Limb (tissue), 2 donors: ENCODE data around the gene ZNF428.
"Not testable (repeated sequence)": the region's sequence is repeated elsewhere in the genome, so short reads cannot be mapped to it uniquely, and the experiment has no call there.

Experiments used
- DNase-seq, 2 donors: peaks; one replicate each; pipeline ENCODE4 v3.0.0-alpha.2; 2016; ENCODE audit errors: extremely low spot score in 2 of 2

ZNF428 gene

DNA sequence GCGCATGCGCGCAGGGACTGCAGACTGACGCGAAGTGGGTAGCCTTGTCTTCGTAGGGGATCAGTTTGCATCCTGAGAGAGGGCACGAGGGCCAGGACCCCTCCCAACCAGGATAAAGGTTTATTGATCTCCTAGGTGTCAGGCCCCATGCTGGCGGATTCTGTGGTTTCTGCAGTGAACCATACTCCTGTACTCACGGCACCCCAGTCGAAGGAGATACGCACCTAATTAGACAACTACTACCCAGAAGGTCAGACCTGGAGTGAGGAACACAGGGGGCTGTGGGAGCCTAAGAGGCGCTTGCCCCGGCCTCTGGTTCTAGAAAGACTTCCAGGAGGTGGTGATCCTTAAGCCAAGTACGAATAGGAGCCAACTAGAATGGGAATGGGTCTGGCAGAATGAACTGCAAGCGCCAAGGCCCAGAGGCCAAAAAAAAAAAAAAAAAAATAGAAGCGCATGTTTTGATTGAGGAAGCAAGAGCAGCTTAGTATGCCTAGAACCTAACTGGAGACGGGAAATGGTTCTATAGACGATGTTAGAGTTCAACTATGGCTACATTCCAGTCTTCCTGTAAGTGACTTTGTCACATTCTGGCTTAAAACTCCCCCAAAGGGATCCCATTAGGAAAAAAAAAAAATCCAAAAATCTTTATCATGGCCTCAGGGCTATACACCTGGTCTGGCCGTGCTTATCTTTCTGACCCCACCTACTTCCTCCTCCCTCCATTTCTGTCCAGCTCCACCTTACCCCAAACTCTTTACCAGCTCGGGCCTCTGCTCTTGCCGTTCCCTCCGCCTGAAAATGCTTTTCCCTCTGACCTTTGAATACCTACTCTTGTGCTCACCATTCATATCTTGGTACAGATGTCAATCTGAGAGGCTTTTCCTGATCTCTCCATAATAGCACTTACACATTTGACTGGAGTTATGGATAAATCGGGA lies 902 bp upstream of the ZNF428 start:
- no peak for DNase-seq

DNA sequence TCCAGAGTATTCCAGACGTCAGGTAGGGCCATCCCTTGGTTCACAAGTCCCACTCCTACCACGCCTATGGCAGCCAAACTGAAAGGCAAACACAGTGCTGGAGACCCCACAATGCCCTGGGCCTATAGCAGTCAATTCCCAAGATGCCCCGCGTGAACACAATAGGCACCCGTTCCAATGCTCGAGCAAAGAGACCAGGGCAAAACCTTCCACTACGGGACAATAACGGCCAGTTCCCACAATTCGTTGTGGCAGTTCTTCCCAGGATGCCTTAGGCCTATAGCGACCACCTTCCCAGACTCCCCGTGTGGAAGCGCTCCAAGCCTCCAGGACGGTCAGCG lies 538 bp downstream of the ZNF428 start:
- peak in 1 of 2 donors; percentile 42 for DNase-seq

DNA sequence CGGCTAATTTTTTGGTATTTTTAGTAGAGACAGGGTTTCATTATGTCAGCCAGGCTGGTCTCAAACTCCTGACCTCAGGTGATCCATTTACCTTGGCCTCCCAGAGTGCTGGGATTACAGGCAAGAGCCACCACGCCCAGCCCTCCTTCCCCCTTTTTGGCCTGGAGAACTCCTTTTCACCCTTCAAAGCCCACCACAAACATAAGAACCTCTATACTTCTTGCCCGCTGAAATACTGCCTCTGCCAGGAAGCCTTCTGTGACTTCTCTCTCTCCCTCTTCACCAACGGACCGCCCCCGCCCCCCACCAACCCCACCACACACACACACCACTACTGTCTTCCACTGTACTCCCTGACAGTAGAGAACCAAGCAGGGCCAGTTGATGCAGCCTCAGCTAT lies 2.5 kb downstream of the ZNF428 start:
- no peak for DNase-seq

DNA sequence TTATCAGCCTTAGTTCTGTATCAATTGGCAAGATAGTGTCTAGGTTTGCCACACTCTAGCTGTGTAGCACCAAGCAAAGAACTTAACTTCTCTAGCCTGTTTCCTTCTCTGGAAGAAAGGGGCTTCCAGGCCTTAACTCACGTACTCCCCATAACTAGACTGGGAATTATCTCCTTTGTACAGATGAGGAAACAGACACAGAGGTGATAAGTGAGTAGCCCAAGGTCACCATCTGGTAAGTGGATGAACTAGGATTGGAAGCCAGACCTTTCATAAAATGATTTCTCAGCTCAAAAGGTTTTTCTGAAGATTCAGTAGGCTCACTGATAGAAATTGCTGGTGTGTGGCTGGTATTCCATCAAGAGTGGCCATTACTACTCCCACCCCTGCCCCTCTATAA lies 3.1 kb downstream of the ZNF428 start:
- DNase-seq, result no peak

DNA sequence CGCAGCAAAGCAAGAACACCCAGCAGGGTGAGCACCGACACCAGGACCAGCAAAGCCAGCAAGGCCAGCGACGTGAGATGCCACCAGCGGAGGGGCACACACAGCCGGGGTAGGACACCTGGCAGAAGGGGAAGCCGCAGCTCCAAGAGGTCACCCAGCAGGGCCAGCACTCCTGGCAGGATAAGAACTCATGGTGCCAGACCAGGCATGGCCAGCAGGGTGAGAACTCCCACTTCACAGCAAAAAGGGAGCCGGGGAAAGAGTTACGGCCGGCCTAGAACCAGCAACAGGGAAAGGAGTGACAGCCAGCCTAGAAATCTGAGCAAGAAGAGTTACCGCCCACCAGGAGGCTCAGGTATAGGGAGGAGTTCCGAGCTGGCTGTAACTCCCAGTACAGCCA lies 7.1 kb downstream of the ZNF428 start:
- no peak for DNase-seq

DNA sequence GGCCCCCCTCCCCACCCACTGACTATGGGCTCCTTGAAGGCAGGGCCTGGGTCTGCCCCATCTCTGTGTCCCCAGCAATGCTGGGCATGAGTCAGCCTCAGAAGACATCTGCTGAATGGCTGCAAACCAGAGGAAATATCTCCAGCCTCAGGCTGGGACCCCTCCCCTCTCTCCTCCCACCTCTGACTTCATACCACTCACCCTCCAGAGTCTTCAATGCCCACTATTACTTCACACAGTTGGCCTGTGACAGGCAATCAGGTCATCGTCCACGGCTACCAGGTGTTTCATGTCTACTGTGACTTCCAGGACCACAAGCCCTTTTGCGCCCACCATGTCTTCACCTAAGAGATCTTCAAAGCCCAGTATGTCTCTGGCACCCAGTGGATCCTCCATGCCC lies 7.6 kb downstream of the ZNF428 start, which contains the start of gene SRRM5:
Gene SRRM5, plus strand, starts transcription at position 301 of the 400 bp plus-strand sequence. Its CDS starts 34 bp downstream, at position 335.
- no peak for DNase-seq

DNA sequence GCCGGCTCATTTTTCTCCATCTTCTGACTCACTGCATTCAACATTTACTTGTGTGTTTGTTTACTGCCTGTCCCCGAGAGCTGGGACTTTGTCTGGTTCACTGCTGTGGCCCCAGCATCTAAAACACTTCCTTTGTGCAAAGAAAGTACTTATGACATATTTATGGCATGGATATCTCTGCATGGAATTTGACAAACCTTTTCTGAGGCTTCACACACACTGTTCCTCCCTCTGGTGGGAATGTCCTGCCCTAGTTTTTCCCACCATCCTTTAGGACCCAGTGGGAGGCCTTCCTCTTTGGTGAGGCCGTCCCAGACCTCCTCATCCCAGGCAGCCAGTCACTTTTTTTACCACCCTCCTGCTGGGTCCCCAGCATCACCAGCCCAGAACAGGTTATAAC lies 8.9 kb downstream of the ZNF428 start:
- DNase-seq, result no peak

DNA sequence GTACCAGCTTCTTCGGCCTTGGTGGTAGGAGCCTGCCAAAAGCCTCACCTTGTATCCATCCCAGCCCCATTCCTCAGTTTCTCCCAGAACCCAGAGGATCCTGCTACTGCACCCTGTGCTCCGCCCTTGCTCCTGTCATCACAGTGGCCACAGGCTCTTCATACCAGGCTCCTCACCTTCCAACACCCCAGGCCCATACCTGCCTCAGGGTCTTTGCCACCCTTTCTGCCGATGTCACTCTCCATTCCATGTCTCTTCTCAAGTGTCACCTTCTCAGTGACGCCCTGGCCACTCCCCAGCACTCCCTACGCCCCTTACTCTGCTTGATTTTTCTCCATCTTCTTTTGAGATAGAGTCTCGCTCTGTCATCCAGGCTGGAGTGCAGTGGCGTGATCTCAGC lies 9.6 kb downstream of the ZNF428 start:
- no peak for DNase-seq

DNA sequence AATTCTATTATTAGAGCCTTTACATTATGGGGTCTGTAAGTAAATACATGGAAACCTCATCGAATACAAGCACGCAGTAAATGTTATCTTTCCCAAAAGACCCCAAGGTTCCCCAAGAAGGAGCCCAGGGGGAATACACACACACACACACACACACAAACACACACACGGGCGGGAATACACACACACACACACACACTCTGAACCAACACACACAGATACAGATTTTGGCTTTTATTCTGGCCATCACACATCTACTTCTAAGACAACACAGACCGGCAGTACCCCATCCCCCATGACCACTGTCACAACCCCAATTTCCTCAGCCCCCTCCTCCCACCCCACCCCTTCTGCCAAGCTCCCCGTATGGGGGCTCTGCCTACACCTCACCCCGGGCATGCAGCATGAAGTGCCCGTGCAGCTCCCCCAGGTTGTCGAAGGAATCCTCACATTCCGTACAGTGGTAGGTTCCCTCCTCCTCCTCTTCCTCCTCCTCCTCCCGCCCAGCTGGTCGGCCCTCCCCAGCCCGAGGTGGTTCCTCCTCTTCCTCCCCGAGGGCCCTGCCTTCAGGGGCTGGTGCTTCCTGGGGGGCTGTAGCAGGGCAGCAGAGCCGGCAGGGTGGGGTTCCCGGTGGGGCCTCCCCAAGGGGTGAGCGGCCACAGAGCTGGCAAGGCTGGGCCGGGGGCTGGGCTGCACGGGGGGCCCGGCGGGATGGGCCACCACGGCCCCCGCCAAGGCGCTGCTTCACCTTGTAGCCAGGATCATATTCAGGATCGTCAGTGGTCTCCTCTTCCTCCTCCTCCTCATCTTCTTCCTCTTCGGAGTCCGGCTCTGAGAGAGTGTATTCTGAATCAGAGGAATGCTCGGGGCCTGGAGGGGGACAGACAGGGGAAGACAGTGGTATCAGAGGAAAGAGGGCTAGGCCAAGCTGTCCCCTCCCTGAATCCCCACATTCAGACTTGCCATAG lies 11.9 kb downstream of the ZNF428 start:
- DNase-seq, result no peak

DNA sequence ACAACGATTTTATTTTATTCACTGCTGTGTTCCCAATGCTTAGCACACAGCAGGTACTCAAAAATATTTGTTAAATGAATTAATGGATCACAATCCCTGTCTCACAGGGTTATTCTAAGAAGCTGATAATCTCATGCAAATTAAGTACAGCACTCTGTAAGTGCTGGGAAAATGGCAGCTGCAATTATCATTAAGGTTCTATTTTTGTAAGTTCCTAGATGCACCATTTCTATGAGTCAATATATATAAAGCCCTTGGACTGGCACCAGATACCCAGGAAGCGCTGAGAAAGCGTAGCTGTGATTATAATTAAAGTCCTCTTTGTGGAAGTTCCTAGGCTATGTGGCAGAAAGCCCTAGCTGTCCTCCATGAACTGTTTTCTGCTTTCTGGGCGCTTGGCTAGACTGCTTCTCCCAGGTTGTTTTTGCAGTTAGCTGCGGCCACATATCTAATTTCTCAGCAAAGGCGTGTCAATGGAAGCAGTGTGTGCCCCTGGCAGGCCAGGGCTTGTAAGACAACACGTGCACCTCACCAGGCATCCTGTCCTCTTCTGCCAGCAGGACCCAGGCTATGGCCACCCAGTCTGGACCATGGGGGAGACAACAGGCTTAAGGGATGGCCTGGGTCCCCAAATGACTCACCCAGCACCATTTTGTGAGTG lies 12.7 kb downstream of the ZNF428 start:
- DNase-seq, result no peak

DNA sequence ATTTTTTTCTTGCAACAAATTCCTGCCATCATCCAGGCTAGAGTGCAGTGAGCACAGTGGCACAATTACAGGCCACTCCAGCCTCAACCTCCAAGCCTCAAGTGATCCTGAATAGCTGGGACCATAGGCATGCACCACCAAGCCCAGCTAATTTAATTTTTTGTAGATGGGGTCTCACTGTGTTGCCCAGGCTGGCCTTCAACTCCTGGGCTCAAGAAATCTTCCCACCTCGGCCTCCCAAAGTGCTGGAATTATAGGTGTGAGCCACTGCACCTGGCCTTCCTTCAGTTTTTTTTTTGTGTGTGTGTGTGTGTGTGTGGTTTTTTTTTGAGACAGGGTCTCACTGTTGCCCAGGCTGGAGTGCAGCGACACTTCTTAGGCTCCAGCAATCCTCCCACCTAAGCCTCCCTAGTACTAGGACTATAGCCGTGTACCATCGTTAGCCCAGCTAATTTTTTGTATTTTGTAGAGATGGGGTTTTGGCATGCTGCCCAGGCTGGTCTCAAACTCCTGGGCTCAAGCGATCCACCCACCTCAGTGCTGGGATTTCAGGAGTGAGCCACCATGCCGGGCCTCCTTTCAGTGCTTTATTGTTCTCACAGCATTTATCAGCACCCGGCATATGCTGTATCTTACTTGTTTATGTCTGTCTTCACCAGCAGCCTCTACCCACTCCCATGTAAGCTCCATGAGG lies 13.4 kb downstream of the ZNF428 start:
- no peak for DNase-seq

DNA sequence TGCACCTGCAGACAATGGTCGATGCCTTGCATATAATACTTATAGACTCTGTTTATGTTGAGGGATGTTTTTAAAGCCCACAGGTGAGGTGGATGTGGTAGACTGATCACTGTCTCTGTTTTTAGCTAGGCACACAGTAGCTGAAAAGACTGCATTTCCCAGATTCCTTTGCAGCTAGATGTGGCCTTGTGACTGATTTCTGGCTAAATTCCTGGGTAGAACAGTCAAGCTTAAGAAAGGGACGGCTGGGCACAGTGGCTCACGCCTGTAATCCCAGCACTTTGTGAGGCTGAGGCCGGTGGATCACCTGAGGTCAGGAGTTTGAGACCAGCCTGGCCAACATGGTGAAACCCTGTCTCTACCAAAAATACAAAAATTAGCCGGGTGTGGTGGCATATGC lies 19.1 kb downstream of the ZNF428 start:
- not testable (repeated sequence) for DNase-seq

DNA sequence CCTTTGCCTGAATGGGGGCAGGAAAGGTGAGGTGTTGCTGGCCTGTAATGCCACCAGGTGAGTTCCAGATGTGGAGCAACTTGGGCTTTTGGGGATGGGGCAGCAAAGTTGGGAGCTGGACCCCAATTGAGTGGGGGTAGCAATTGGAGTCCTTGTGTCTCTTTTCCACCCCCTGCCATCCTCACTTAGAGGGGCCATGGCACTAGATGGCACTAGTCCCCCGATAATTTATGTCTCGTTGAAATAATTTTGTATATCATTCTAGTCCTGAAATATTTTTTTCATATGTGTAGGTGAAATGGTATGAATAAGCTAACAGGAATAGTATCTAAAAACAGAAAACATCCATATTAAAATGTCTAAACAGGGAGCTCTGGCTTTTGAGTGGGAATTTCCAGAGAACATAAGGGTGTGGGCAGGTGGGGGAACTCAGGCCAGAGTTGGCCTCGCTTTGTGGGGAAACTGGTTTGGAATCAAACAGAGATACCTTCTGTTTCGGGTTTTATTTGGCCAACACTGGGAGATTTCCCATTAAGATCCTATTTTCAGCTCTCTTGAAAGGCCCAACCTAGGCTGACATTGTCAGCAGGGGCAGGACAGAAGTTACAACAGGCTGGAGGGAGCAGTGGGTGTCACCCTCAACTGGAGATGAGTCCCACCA lies 19.7 kb downstream of the ZNF428 start:
- DNase-seq, result no peak

DNA sequence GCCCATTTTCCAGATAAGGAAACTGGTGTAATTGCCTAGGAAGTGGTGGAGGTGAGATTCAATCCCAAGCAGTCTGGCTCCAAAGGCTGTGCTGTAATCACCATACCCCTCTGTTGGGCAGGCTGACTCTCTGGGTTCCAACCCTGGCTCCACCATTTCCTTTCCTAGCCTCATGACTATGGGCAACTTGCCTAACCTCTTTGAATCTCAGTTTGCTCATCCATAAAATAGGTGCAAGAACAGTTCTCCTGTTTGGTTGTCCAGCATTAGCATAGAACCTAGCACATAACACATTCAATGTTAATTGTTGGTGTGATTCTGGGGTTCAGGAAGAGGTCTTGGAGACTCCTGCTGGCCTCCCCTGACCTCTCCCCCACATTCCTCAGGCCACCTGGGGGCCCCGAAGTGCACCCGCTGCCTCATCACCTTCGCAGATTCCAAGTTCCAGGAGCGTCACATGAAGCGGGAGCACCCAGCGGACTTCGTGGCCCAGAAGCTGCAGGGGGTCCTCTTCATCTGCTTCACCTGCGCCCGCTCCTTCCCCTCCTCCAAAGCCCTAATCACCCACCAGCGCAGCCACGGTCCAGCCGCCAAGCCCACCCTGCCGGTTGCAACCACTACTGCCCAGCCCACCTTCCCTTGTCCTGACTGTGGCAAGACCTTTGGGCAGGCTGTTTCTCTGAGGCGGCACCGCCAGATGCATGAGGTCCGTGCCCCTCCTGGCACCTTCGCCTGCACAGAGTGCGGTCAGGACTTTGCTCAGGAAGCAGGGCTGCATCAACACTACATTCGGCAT lies 20.8 kb downstream of the ZNF428 start:
- DNase-seq, result no peak

DNA sequence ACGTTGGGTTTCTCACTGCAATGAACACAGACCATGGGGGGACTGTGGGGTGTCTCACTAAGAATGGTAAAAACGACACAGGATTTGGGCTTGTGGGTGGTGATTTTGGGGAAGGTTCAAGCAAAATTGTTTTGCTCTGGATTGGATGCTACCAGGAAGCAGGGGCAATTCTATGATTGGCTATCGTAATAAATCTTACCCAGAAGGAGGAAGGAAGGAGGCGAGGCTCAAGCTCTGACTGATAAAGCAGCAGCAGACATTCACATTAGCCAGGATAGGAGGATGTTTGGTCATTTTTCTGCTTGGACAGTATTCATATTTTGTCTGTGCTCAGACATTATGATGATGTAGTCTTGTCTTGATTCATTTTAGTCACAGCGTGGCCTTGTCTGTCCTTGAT lies 21.6 kb downstream of the ZNF428 start:
- no peak for DNase-seq

DNA sequence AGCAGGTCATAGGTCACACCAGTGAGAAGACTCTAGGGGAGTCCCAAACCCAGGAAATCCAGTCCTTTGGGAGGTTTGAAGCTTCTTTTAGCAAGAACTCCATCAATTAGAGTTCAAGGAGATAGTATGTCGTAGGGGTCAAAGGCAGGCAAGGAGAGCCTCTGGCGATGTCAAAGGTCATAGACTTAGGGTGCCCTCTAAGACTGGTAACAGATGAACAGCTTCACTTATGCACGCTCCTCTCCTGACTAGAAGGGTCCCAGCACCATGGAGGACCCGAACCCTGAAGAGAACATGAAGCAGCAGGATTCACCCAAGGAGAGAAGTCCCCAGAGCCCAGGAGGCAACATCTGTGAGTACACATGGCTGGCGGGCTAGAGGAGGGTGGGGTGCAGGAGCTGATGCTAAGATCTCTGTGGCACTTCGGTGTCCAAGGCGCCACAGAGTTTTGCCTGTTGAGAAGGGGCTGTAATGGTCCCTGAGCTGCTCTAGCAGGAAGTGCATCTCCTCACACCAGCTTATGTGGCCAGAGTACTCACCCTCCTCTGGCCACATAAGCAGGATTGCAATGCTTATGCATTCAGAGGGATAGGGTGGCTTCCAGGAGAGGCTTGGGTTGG lies 22.5 kb downstream of the ZNF428 start:
- no peak for DNase-seq

DNA sequence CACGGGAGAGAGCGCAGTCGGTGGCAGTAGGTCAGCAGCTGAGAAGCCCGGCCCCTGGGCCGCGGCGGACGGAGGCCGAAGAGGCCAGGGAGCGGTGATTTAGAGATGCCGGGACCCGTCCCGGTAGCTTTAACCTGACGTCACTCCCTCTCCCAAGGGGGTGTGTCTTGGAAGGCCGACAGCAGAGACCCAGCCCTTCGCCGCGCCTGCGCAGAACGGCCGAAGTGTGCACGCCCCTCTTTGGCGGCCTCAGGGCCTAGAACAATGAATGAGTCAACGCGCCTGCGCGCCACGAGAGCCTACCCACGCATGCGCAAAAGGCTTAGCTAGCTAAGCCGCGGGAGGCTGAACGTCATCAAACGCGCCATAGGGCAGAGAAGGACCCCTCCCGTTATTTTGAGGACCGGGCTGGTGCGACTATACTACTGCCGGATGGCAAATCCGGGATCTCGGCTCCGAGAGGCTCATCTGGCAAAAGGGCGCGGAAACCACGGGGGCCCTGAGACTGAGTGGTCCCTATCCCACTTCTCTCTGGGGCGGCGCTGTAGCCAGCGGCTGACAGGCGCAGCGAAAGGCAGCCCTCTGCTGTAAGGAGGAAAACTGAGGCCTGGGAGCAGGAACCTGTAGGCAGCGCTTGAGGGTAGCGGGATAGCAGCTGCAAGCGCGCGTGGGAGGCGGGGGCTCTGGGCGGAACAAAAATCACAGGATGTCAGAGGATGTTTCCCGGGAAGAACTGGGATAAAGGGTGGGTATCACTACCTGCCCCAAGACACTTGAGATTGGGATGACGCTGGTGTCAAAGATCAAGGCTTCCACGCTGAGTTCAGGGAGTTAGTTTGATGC lies 23.2 kb downstream of the ZNF428 start, which contains the start of the genes IRGQ and ZNF576:
Gene IRGQ, minus strand, starts transcription at position 136 of the 843 bp plus-strand sequence. CDS start 796 bp downstream, outside the sequence.
Gene ZNF576, plus strand, starts transcription at position 597 of the 843 bp plus-strand sequence. CDS start 514 bp downstream, outside the sequence.
- peak; percentile 100 for DNase-seq

DNA sequence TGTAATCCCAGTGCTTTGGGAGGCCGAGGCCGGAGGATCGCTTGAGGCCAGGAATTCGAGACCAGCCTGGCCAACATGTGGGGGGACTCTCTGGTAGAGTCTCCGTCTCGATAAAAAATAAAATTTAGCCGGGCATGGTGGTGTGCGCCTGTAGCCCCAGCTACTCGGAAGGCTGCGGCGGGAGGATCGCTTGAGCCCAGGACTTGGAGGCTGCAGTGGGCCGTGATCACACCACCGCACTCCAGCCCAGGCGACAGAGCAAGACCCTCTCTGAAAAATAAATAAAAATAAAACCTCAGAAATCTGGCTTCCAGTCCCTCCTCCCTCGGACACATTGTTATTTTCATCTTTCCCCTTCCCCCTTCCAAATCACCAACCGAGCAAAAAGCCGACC lies 23.8 kb downstream of the ZNF428 start:
- DNase-seq, result no peak
